Progenitor cell of endocrine pancreas (in vitro differentiated cells): Measurements from ENCODE around the gene SAXO1. TPM values are rescaled to one million over a fixed set of nuclear protein-coding genes. Genes with fewer than 3 reads are reported as not detected.

ENCODE experiments used
- DNase-seq: peaks from one replicate; pipeline ENCODE4 v3.0.0; 2021; ENCODE audit warnings: low spot score; ENCODE audit not compliant: unreplicated experiment
- H3K27ac Mint-ChIP-seq: 2 replicates; pipeline ENCODE4 v1.8.0; 2021; ENCODE audit warnings: mild to moderate bottlenecking, moderate library complexity, mixed read lengths
- H3K27me3 Mint-ChIP-seq: 2 replicates; pipeline ENCODE4 v1.8.0; 2021; ENCODE audit warnings: mixed read lengths
- H3K36me3 Mint-ChIP-seq: 2 replicates; pipeline ENCODE4 v1.8.0; 2022; ENCODE audit warnings: mixed read lengths; ENCODE audit not compliant: insufficient read depth
- H3K4me1 Mint-ChIP-seq: 2 replicates; pipeline ENCODE4 v1.8.0; 2021; ENCODE audit warnings: low read depth, mixed read lengths
- H3K4me3 Mint-ChIP-seq: 2 replicates; pipeline ENCODE4 v1.8.0; 2021; ENCODE audit warnings: low read depth, mild to moderate bottlenecking, moderate library complexity, mixed read lengths
- H3K9me3 Mint-ChIP-seq: 2 replicates; pipeline ENCODE4 v1.8.0; 2021; ENCODE audit warnings: low read depth, mixed read lengths
- CTCF ChIP-seq: fragments of 200-600 bp; sonication (generic); IDR thresholded peaks from one replicate; pipeline ENCODE4 v1.5.0; 2021; ENCODE audit warnings: antibody characterized with exemption, mild to moderate bottlenecking; ENCODE audit not compliant: unreplicated experiment
- total RNA-seq: library from RNA; stranded (reverse); gene quantifications from 2 replicates; pipeline ENCODE4 v1.2.1, GENCODE V29; 2021

The SAXO1 gene
- total RNA-seq, 1 donor from 2014 or later: not detected

DNA sequence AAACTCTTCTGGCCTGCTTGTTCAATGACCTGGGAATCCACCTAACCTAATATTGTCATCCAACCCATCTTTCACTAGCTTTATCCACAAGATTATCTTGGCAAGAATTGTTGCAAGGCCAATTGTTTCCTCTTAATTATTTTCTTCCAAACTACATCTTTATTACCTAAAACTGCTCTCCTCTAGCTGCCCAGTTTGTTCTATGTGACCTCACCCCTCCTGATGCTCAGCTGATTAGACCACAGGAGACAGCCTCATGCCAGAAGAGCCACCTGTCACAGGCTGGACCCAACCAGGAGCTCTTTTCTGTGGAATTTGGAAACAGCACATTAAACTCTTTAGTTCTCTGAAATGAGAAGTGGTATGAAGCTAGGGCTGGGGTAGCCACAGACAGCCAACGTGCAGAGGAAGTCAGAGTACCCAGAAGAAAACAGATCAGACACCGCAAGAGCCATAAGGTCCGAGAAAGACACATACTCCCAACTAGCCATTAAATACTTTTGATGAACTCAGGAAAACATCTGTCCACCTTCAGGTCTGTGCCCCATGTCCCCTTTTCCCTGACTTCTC, 12.0 kb downstream of the SAXO1 start:
- Mint-ChIP-seq H3K27ac (no peak overlapping the region), H3K36me3 (no peaks in the 10 kb centered on the region), H3K4me1 (no peaks in the 10 kb centered on the region), H3K4me3 (no peak overlapping the region), H3K27me3 (no peaks in the 10 kb centered on the region), H3K9me3 (no peaks in the 10 kb centered on the region)
- DNase-seq: no peak
- TF ChIP-seq CTCF: no peak

DNA sequence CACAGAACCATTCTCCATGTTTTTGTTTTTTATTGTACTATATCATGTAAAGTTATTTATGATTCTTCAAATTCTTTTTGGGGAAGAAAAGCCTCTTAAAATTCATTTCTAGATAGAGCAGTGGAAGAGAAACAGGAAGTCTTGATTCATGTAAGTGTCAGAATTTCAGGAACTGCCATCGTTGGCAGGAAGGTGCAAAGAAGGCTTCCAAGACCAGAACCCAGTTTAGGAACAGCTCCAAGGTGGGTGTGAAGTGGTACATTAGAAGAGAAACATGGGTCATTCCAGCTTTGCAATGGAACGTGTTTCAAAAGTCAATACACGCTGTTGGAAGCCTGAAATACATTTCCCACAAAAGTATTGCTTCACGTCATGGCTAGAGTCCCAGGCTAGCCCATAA, 14.8 kb downstream of the SAXO1 start:
- H3K9me3 Mint-ChIP-seq: no peaks in the 10 kb centered on the region
- H3K27ac Mint-ChIP-seq: no peak overlapping the region
- no peak overlapping the region for H3K4me3 Mint-ChIP-seq
- no peak for DNase-seq
- H3K36me3 Mint-ChIP-seq: no peaks in the 10 kb centered on the region
- no peaks in the 10 kb centered on the region for H3K4me1 Mint-ChIP-seq
- TF ChIP-seq CTCF: no peak
- H3K27me3 Mint-ChIP-seq: no peaks in the 10 kb centered on the region

DNA sequence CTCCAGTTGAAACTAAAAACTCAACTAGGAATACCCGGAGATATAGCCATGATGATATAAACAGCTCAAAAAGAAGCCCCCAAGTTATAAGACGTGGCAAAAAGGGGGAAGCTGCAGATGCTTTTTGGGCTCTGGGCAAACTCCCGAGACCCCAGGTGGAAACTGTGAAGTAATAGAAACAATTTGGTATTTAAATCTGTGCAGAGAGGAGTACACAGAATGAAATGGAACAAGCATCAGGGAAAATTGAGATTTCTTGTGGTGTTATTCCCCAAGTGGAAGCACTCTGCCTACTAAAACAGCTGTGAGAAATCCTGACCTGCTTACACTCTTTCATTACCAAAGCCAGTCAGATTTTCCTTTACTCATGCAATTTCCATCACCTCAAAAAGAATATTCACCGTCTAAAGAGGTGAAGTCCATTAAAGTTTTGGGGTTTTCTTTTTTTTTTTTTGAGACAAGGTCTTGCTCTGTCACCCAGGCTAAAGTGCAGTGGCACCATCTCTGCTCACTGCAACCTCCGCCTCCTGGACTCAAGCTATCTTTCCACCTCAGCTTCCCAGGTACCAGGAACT, 23.5 kb downstream of the SAXO1 start:
- Mint-ChIP-seq H3K27me3 (no peaks in the 10 kb centered on the region), H3K4me3 (no peak overlapping the region), H3K27ac (no peak overlapping the region), H3K4me1 (peaks cover 7% of the 10 kb centered on the region), H3K36me3 (no peaks in the 10 kb centered on the region), H3K9me3 (no peaks in the 10 kb centered on the region)
- no peak for TF ChIP-seq CTCF
- no peak for DNase-seq

GRCh38 chr9:19000133-19000532, 32.9 kb downstream of the SAXO1 start:
- Mint-ChIP-seq H3K4me1 (no peaks in the 10 kb centered on the region), H3K4me3 (no peak overlapping the region), H3K9me3 (peaks cover 34% of the 10 kb centered on the region), H3K36me3 (peaks cover 2% of the 10 kb centered on the region), H3K27ac (no peak overlapping the region), H3K27me3 (no peaks in the 10 kb centered on the region)
- DNase-seq: no peak
- no peak for TF ChIP-seq CTCF

- H3K9me3 Mint-ChIP-seq: peaks cover 34% of the 10 kb centered on the region
- no peak overlapping the region for H3K27ac Mint-ChIP-seq
- no peaks in the 10 kb centered on the region for H3K4me1 Mint-ChIP-seq
- no peak for TF ChIP-seq CTCF
- no peaks in the 10 kb centered on the region for H3K27me3 Mint-ChIP-seq
- no peak for DNase-seq
- peaks cover 2% of the 10 kb centered on the region for H3K36me3 Mint-ChIP-seq
- no peak overlapping the region for H3K4me3 Mint-ChIP-seq
Observed at GRCh38 chr9:18999173-18999785, 33.7 kb downstream of the SAXO1 start.
